ENCODE data around the gene DNAH10.
"Not testable (repeated sequence)": the region's sequence is repeated elsewhere in the genome, so short reads cannot be mapped to it uniquely, and the experiment has no call there.

Gene DNAH10

GRCh38 chr12:123934829-123935228, 172.7 kb downstream of the DNAH10 start:
- no peak for DNase-seq (ENCODE audit: low spot score)

- no peak for DNase-seq (ENCODE audit: low spot score)
These were observed 173.9 kb downstream of the DNAH10 start for GRCh38 chr12:123935956-123936355.

- DNase-seq (ENCODE audit: low spot score) = no peak
These were observed 174.4 kb downstream of the DNAH10 start for GRCh38 chr12:123936471-123936870.

GRCh38 chr12:123936956-123937706, 175.0 kb downstream of the DNAH10 start:
- DNase-seq (ENCODE audit: low spot score) = no peak

GRCh38 chr12:123937707-123938591, 175.8 kb downstream of the DNAH10 start:
- no peak for DNase-seq (ENCODE audit: low spot score)

GRCh38 chr12:123938679-123939480, 176.8 kb downstream of the DNAH10 start:
- DNase-seq (ENCODE audit: low spot score) = no peak

GRCh38 chr12:123939716-123940626, 177.9 kb downstream of the DNAH10 start:
- DNase-seq (ENCODE audit: low spot score) = peak; percentile 41

- peak; percentile 14 for DNase-seq (ENCODE audit: low spot score)
These were observed 178.5 kb downstream of the DNAH10 start for GRCh38 chr12:123940627-123940966.

GRCh38 chr12:123941000-123941399, 178.9 kb downstream of the DNAH10 start:
- no peak for DNase-seq (ENCODE audit: low spot score)

- DNase-seq (ENCODE audit: low spot score) = no peak
These were observed 179.6 kb downstream of the DNAH10 start for GRCh38 chr12:123941624-123942237.

- DNase-seq (ENCODE audit: low spot score) = no peak
These were observed 180.1 kb downstream of the DNAH10 start for GRCh38 chr12:123942238-123942653.

GRCh38 chr12:123942911-123943648, 181.0 kb downstream of the DNAH10 start:
- no peak for DNase-seq (ENCODE audit: low spot score)

- no peak for DNase-seq (ENCODE audit: low spot score)
These were observed 181.7 kb downstream of the DNAH10 start for GRCh38 chr12:123943816-123944215.

- DNase-seq (ENCODE audit: low spot score) = no peak
These were observed 182.6 kb downstream of the DNAH10 start for GRCh38 chr12:123944696-123945095.

GRCh38 chr12:123945287-123946151, 183.4 kb downstream of the DNAH10 start:
- DNase-seq (ENCODE audit: low spot score) = no peak

- DNase-seq (ENCODE audit: low spot score) = no peak
These were observed 184.0 kb downstream of the DNAH10 start for GRCh38 chr12:123946152-123946515.

- DNase-seq (ENCODE audit: low spot score) = not testable (repeated sequence)
These were observed 184.7 kb downstream of the DNAH10 start for GRCh38 chr12:123946516-123947505.

- not testable (repeated sequence) for DNase-seq (ENCODE audit: low spot score)
These were observed 185.4 kb downstream of the DNAH10 start for GRCh38 chr12:123947531-123947930.
